Parathyroid adenoma (tissue), 2 donors: Measurements from ENCODE around the gene STK36.
A peak's percentile ranks its signal among the peaks of the same experiment; 100 is the strongest.

Source experiments
- H2AFZ ChIP-seq: fragments of 300-600 bp; sonication (generic); one replicate; pipeline ENCODE4 v1.7.0; 2017; ENCODE audit warnings: antibody characterized with exemption, mild to moderate bottlenecking
- H3K27ac ChIP-seq: fragments of 300-600 bp; sonication (generic); one replicate; pipeline ENCODE4 v1.7.0; 2017
- H3K27me3 ChIP-seq: fragments of 300-600 bp; sonication (generic); one replicate; pipeline ENCODE4 v1.7.0; 2017; ENCODE audit warnings: low read length; ENCODE audit not compliant: control insufficient read depth, insufficient read depth
- H3K36me3 ChIP-seq: fragments of 300-600 bp; sonication (generic); one replicate; pipeline ENCODE4 v1.7.0; 2017; ENCODE audit warnings: low read length; ENCODE audit not compliant: control insufficient read depth, insufficient read depth
- H3K4me1 ChIP-seq: fragments of 300-600 bp; sonication (generic); one replicate; pipeline ENCODE4 v1.7.0; 2017; ENCODE audit warnings: control low read depth
- H3K4me2 ChIP-seq: fragments of 300-600 bp; sonication (generic); one replicate; pipeline ENCODE4 v1.7.0; 2017; ENCODE audit warnings: low read length
- H3K4me3 ChIP-seq: fragments of 300-600 bp; sonication (generic); one replicate; pipeline ENCODE4 v1.7.0; 2017; ENCODE audit warnings: low read depth, low read length
- H3K79me2 ChIP-seq: fragments of 300-600 bp; sonication (generic); one replicate; pipeline ENCODE4 v1.7.0; 2017; ENCODE audit warnings: control low read depth
- H3K9ac ChIP-seq: fragments of 300-600 bp; sonication (generic); one replicate; pipeline ENCODE4 v1.7.0; 2017; ENCODE audit warnings: mild to moderate bottlenecking
- H3K9me3 ChIP-seq: fragments of 300-600 bp; sonication (generic); one replicate; pipeline ENCODE4 v1.7.0; 2017; ENCODE audit warnings: low read length; ENCODE audit not compliant: control insufficient read depth
- CTCF ChIP-seq: fragments of 300-600 bp; sonication (generic); IDR thresholded peaks from one replicate; pipeline ENCODE4 v1.7.0; 2017; ENCODE audit warnings: antibody characterized with exemption, mild to moderate bottlenecking
- donor health status: primary hyperparathyroidism.

Gene STK36

DNA sequence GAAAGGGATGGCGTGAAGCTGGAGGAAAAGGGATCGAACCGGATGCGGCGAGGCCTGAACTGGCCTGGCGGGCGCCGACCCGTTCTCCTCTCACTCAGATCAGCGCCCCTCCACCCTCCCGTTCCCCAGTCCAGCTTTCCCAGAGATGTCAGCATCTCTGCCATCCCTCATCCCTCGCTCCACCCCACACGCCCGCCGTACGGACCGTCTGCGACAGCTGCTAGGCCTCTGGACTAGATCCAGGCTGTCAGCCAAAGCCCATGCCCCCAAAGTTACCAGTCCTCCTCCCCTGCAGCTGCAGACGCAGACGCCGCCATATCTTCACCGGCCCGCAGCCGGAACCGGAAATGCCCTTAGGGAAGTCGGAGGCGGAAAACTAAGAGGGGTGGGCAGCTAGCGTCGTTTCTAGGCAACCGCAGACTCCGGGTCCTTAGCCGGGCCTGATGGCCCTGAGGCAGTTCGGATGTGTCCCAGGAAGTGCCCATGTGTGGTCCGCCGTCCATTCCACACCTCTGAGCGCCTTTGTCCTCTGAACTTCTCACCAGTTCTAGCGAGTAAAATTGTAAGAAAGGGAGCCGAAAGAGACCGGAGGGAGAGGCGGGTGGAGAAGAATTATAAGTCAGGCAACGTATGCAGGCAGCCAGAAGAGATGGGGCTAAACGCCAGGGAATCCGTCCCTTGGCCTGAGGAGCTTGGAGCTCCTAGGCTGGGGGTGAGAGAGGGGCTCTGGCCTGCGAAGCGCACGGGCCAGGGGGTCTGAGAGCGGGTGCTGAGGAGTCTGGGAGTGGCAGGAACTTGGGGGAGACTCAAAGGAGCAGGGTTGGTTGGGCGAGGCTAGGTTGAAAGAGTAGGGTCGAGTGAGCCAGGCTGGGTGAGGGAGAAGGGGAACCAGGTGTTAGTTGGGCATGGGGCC is at the start of gene STK36, which contains the start of gene RNF25:
Gene STK36, plus strand, starts transcription at position 433 of the 913 bp plus-strand sequence. CDS start 744 bp downstream, outside the sequence.
Gene RNF25, minus strand, starts transcription at position 349 of the 913 bp plus-strand sequence. Its CDS starts 32 bp downstream, at position 317.
- peak within 1 kb of the TSS; percentile 13 for H3K9ac ChIP-seq
- peak within 1 kb of the TSS; percentile 93 for H3K4me2 ChIP-seq
- H3K27ac ChIP-seq = peak within 1 kb of the TSS; percentile 86
- H3K4me3 ChIP-seq = peak within 1 kb of the TSS; percentile 86
- H3K4me1 ChIP-seq = peaks cover 2% of the 10 kb centered on the region
- no peaks in the 10 kb centered on the region for H3K27me3 ChIP-seq
- peaks cover 7% of the 10 kb centered on the region for H3K79me2 ChIP-seq
- H2AFZ ChIP-seq = peak within 1 kb of the TSS; percentile 95
- no peaks in the 10 kb centered on the region for H3K9me3 ChIP-seq
- no peak for TF ChIP-seq CTCF
- H3K36me3 ChIP-seq = no peaks in the 10 kb centered on the region

- Histone ChIP-seq H3K4me3 (no peak overlapping the region), H3K36me3 (no peaks in the 10 kb centered on the region), H2AFZ (no peak overlapping the region), H3K4me2 (peak overlapping the region; percentile 6), H3K9me3 (no peaks in the 10 kb centered on the region), H3K79me2 (no peaks in the 10 kb centered on the region), H3K9ac (no peak overlapping the region), H3K4me1 (peaks cover 5% of the 10 kb centered on the region), H3K27me3 (no peaks in the 10 kb centered on the region), H3K27ac (no peak overlapping the region)
- TF ChIP-seq CTCF = no peak
Measured at GRCh38 chr2:218622606-218623365, 49.1 kb upstream of the STK36 start.

GRCh38 chr2:218623366-218623705 is 48.5 kb upstream of the STK36 start:
- no peaks in the 10 kb centered on the region for H3K79me2 ChIP-seq
- H3K27ac ChIP-seq = no peak overlapping the region

DNA sequence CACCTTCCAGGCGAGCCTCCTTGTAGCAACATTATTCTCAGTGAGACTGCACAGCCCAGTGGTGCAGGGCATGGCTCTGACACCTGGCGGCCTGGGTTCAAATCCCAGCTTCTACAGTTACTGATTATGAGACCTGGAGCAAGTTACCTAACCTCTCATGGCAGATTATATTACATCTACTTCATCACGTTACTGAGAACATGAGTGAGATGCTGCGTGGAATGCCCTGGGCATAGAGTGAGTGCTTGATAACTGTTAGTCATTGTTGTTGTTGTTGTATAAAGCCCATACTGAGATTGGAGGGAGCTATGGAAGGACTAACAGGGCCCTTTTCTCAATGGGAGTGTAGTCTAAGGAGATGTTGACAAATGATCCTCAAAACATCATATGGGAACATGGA is 45.5 kb upstream of the STK36 start:
- no peak overlapping the region for H2AFZ ChIP-seq
- no peak overlapping the region for H3K4me2 ChIP-seq
- H3K4me3 ChIP-seq = no peak overlapping the region
- H3K79me2 ChIP-seq = no peaks in the 10 kb centered on the region
- H3K9me3 ChIP-seq = no peaks in the 10 kb centered on the region
- no peak for TF ChIP-seq CTCF
- no peak overlapping the region for H3K27ac ChIP-seq
- H3K9ac ChIP-seq = no peak overlapping the region
- H3K4me1 ChIP-seq = peaks cover 5% of the 10 kb centered on the region
- no peaks in the 10 kb centered on the region for H3K36me3 ChIP-seq
- H3K27me3 ChIP-seq = no peaks in the 10 kb centered on the region

More at GRCh38 chr2:218623366-218623705, 48.5 kb upstream of the STK36 start:
- no peak overlapping the region for H2AFZ ChIP-seq
- H3K4me1 ChIP-seq = peaks cover 5% of the 10 kb centered on the region
- no peak overlapping the region for H3K4me3 ChIP-seq
- no peaks in the 10 kb centered on the region for H3K9me3 ChIP-seq
- TF ChIP-seq CTCF = no peak
- no peaks in the 10 kb centered on the region for H3K36me3 ChIP-seq
- H3K4me2 ChIP-seq = no peak overlapping the region
- H3K9ac ChIP-seq = no peak overlapping the region
- no peaks in the 10 kb centered on the region for H3K27me3 ChIP-seq
